ENCODE measurements around the gene SUGCT.

The SUGCT gene

DNA sequence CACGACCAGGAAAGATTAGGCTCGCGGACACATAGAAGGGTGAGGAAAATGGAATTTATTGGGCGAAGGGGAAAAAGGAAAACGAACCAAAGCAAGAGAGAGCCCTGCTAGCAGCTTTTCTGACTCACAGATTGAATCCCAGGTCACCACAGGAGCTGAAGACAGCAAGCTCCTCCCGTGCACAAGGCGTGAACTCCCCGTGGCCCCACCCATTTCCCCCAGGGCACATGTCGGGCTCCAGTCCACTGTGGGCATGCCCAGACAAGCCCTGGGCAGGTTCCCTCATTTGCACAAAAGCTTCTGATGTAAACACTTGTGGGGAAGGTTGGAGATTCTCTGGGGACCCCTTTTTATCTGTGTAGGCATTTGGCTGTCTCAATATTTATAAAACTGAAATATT, 582.4 kb downstream of the SUGCT start:
- H3K9me3 ChIP-seq (ENCODE audit: control insufficient read depth in 2 of 2, low read length in 2 of 2) = no peaks in the 10 kb centered on the region
- H3K27me3 ChIP-seq (ENCODE audit: control insufficient read depth in 1 of 2, insufficient read depth in 2 of 2, low read length in 2 of 2) = no peaks in the 10 kb centered on the region
- no peak overlapping the region for H3K4me3 ChIP-seq (ENCODE audit: low read length in 2 of 2)
- no peaks in the 10 kb centered on the region for H3K4me1 ChIP-seq (ENCODE audit: control insufficient read depth, insufficient read depth, low read length)
- no peak overlapping the region for H3K27ac ChIP-seq (ENCODE audit: low read length)
- H3K9ac ChIP-seq (ENCODE audit: low read length in 2 of 2) = no peak overlapping the region
- H3K36me3 ChIP-seq (ENCODE audit: control insufficient read depth in 2 of 2, insufficient read depth in 2 of 2, low read length in 2 of 2) = no peaks in the 10 kb centered on the region

GRCh38 chr7:40720416-40720815, 585.6 kb downstream of the SUGCT start:
- Histone ChIP-seq H3K4me1 (ENCODE audit: control insufficient read depth, insufficient read depth, low read length) (no peaks in the 10 kb centered on the region), H3K27me3 (ENCODE audit: control insufficient read depth in 1 of 2, insufficient read depth in 2 of 2, low read length in 2 of 2) (no peaks in the 10 kb centered on the region), H3K9me3 (ENCODE audit: control insufficient read depth in 2 of 2, low read length in 2 of 2) (no peaks in the 10 kb centered on the region), H3K36me3 (ENCODE audit: control insufficient read depth in 2 of 2, insufficient read depth in 2 of 2, low read length in 2 of 2) (no peaks in the 10 kb centered on the region), H3K27ac (ENCODE audit: low read length) (no peak overlapping the region), H3K4me3 (ENCODE audit: low read length in 2 of 2) (no peak overlapping the region), H3K9ac (ENCODE audit: low read length in 2 of 2) (no peak overlapping the region)

DNA sequence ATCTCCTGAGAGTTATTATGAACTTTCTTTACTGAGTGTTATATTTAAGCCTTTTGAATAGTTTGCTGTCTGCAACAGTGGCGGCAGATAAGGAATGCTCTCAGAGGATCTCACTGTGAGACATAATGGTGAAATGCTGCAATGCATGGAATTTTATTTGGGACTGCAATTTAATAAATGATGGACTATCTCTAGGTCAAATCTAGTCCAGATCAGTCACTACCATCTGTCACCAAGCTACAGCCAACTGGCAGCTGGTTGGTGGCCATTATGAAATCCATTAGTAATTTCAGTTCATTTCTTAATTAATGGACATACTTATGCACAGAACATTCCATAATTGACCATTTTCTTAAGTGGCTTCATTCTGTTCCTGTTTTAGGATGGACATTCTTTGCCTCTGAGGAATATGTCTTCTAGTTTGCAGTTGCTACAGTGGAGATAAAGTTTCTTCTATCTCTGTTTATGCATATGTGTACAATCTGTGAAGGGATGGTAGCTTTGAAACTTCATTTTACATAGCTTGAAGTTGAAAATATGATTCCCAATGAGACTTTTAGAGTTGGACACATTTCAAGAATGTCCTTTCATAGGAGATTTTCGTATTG, 586.6 kb downstream of the SUGCT start:
- Histone ChIP-seq H3K9ac (ENCODE audit: low read length in 2 of 2) (no peak overlapping the region), H3K4me3 (ENCODE audit: low read length in 2 of 2) (no peak overlapping the region), H3K4me1 (ENCODE audit: control insufficient read depth, insufficient read depth, low read length) (no peaks in the 10 kb centered on the region), H3K36me3 (ENCODE audit: control insufficient read depth in 2 of 2, insufficient read depth in 2 of 2, low read length in 2 of 2) (no peaks in the 10 kb centered on the region), H3K9me3 (ENCODE audit: control insufficient read depth in 2 of 2, low read length in 2 of 2) (no peaks in the 10 kb centered on the region), H3K27ac (ENCODE audit: low read length) (no peak overlapping the region), H3K27me3 (ENCODE audit: control insufficient read depth in 1 of 2, insufficient read depth in 2 of 2, low read length in 2 of 2) (no peaks in the 10 kb centered on the region)

- H3K4me3 ChIP-seq (ENCODE audit: low read length in 2 of 2) = no peak overlapping the region
- H3K27me3 ChIP-seq (ENCODE audit: control insufficient read depth in 1 of 2, insufficient read depth in 2 of 2, low read length in 2 of 2) = no peaks in the 10 kb centered on the region
- H3K9me3 ChIP-seq (ENCODE audit: control insufficient read depth in 2 of 2, low read length in 2 of 2) = no peaks in the 10 kb centered on the region
- H3K4me1 ChIP-seq (ENCODE audit: control insufficient read depth, insufficient read depth, low read length) = no peaks in the 10 kb centered on the region
- H3K27ac ChIP-seq (ENCODE audit: low read length) = no peak overlapping the region
- H3K36me3 ChIP-seq (ENCODE audit: control insufficient read depth in 2 of 2, insufficient read depth in 2 of 2, low read length in 2 of 2) = no peaks in the 10 kb centered on the region
- no peak overlapping the region for H3K9ac ChIP-seq (ENCODE audit: low read length in 2 of 2)
Measured at GRCh38 chr7:40722242-40722641, 587.4 kb downstream of the SUGCT start.

- Histone ChIP-seq H3K9me3 (ENCODE audit: control insufficient read depth in 2 of 2, low read length in 2 of 2) (no peaks in the 10 kb centered on the region), H3K9ac (ENCODE audit: low read length in 2 of 2) (no peak overlapping the region), H3K4me3 (ENCODE audit: low read length in 2 of 2) (no peak overlapping the region), H3K27me3 (ENCODE audit: control insufficient read depth in 1 of 2, insufficient read depth in 2 of 2, low read length in 2 of 2) (no peaks in the 10 kb centered on the region), H3K4me1 (ENCODE audit: control insufficient read depth, insufficient read depth, low read length) (no peaks in the 10 kb centered on the region), H3K27ac (ENCODE audit: low read length) (no peak overlapping the region), H3K36me3 (ENCODE audit: control insufficient read depth in 2 of 2, insufficient read depth in 2 of 2, low read length in 2 of 2) (no peaks in the 10 kb centered on the region)
Measured at GRCh38 chr7:40723829-40724228, 589.0 kb downstream of the SUGCT start.

GRCh38 chr7:40726559-40726958, 591.8 kb downstream of the SUGCT start:
- Histone ChIP-seq H3K4me1 (ENCODE audit: control insufficient read depth, insufficient read depth, low read length) (no peaks in the 10 kb centered on the region), H3K9me3 (ENCODE audit: control insufficient read depth in 2 of 2, low read length in 2 of 2) (no peaks in the 10 kb centered on the region), H3K36me3 (ENCODE audit: control insufficient read depth in 2 of 2, insufficient read depth in 2 of 2, low read length in 2 of 2) (no peaks in the 10 kb centered on the region), H3K4me3 (ENCODE audit: low read length in 2 of 2) (no peak overlapping the region), H3K27me3 (ENCODE audit: control insufficient read depth in 1 of 2, insufficient read depth in 2 of 2, low read length in 2 of 2) (no peaks in the 10 kb centered on the region), H3K9ac (ENCODE audit: low read length in 2 of 2) (no peak overlapping the region), H3K27ac (ENCODE audit: low read length) (no peak overlapping the region)

GRCh38 chr7:40733114-40733513, 598.3 kb downstream of the SUGCT start:
- Histone ChIP-seq H3K27ac (ENCODE audit: low read length) (no peak overlapping the region), H3K9me3 (ENCODE audit: control insufficient read depth in 2 of 2, low read length in 2 of 2) (no peaks in the 10 kb centered on the region), H3K4me1 (ENCODE audit: control insufficient read depth, insufficient read depth, low read length) (no peaks in the 10 kb centered on the region), H3K9ac (ENCODE audit: low read length in 2 of 2) (no peak overlapping the region), H3K36me3 (ENCODE audit: control insufficient read depth in 2 of 2, insufficient read depth in 2 of 2, low read length in 2 of 2) (no peaks in the 10 kb centered on the region), H3K4me3 (ENCODE audit: low read length in 2 of 2) (no peak overlapping the region), H3K27me3 (ENCODE audit: control insufficient read depth in 1 of 2, insufficient read depth in 2 of 2, low read length in 2 of 2) (no peaks in the 10 kb centered on the region)

- no peaks in the 10 kb centered on the region for H3K36me3 ChIP-seq (ENCODE audit: control insufficient read depth in 2 of 2, insufficient read depth in 2 of 2, low read length in 2 of 2)
- H3K27ac ChIP-seq (ENCODE audit: low read length) = no peak overlapping the region
- H3K4me1 ChIP-seq (ENCODE audit: control insufficient read depth, insufficient read depth, low read length) = no peaks in the 10 kb centered on the region
- H3K9me3 ChIP-seq (ENCODE audit: control insufficient read depth in 2 of 2, low read length in 2 of 2) = no peaks in the 10 kb centered on the region
- H3K4me3 ChIP-seq (ENCODE audit: low read length in 2 of 2) = no peak overlapping the region
- H3K9ac ChIP-seq (ENCODE audit: low read length in 2 of 2) = no peak overlapping the region
- no peaks in the 10 kb centered on the region for H3K27me3 ChIP-seq (ENCODE audit: control insufficient read depth in 1 of 2, insufficient read depth in 2 of 2, low read length in 2 of 2)
Measured at GRCh38 chr7:40733578-40733977, 598.8 kb downstream of the SUGCT start.

- no peaks in the 10 kb centered on the region for H3K4me1 ChIP-seq (ENCODE audit: control insufficient read depth, insufficient read depth, low read length)
- no peak overlapping the region for H3K9ac ChIP-seq (ENCODE audit: low read length in 2 of 2)
- H3K4me3 ChIP-seq (ENCODE audit: low read length in 2 of 2) = no peak overlapping the region
- H3K27ac ChIP-seq (ENCODE audit: low read length) = no peak overlapping the region
- no peaks in the 10 kb centered on the region for H3K36me3 ChIP-seq (ENCODE audit: control insufficient read depth in 2 of 2, insufficient read depth in 2 of 2, low read length in 2 of 2)
- H3K9me3 ChIP-seq (ENCODE audit: control insufficient read depth in 2 of 2, low read length in 2 of 2) = no peaks in the 10 kb centered on the region
- H3K27me3 ChIP-seq (ENCODE audit: control insufficient read depth in 1 of 2, insufficient read depth in 2 of 2, low read length in 2 of 2) = no peaks in the 10 kb centered on the region
Measured at GRCh38 chr7:40739257-40739656, 604.5 kb downstream of the SUGCT start.

- Histone ChIP-seq H3K4me1 (ENCODE audit: control insufficient read depth, insufficient read depth, low read length) (no peaks in the 10 kb centered on the region), H3K27ac (ENCODE audit: low read length) (no peak overlapping the region), H3K9ac (ENCODE audit: low read length in 2 of 2) (no peak overlapping the region), H3K36me3 (ENCODE audit: control insufficient read depth in 2 of 2, insufficient read depth in 2 of 2, low read length in 2 of 2) (no peaks in the 10 kb centered on the region), H3K27me3 (ENCODE audit: control insufficient read depth in 1 of 2, insufficient read depth in 2 of 2, low read length in 2 of 2) (no peaks in the 10 kb centered on the region), H3K9me3 (ENCODE audit: control insufficient read depth in 2 of 2, low read length in 2 of 2) (no peaks in the 10 kb centered on the region), H3K4me3 (ENCODE audit: low read length in 2 of 2) (no peak overlapping the region)
Measured at GRCh38 chr7:40742270-40742669, 607.5 kb downstream of the SUGCT start.

DNA sequence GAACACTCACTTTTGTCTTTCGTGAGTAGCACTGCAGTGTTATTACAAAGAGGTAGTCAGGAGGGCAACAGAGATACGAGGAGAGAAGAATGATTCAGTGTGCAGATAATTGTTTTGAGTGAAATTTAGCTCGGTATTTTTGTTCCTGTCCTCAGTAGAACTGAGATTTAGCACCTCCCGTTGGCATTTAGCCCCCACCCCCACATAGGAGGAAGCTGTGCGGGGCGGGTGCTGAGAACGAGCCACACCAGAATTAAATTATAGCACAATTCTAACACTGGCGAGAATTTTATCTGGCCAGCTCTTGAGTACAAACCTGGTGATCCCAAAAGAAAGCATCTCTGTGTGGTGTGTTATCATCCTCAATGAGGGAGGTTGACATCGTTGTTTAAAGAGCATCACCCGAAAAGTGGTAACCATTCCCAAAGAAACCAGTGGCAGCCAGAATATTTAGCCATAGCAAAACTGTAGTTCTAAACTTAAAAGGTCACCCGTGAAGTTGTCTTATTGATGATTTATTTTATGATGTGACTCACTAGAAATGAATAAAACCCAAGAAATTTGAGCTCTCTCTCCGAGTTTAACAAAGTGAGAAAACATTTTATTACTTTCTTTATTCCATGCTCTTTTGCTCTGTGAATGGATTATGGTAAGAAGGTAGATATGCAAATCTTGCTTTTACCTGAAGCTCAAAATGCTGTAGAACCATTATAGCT, 612.2 kb downstream of the SUGCT start:
- Histone ChIP-seq H3K4me3 (ENCODE audit: low read length in 2 of 2) (no peak overlapping the region), H3K9me3 (ENCODE audit: control insufficient read depth in 2 of 2, low read length in 2 of 2) (no peaks in the 10 kb centered on the region), H3K4me1 (ENCODE audit: control insufficient read depth, insufficient read depth, low read length) (no peaks in the 10 kb centered on the region), H3K27me3 (ENCODE audit: control insufficient read depth in 1 of 2, insufficient read depth in 2 of 2, low read length in 2 of 2) (no peaks in the 10 kb centered on the region), H3K36me3 (ENCODE audit: control insufficient read depth in 2 of 2, insufficient read depth in 2 of 2, low read length in 2 of 2) (no peaks in the 10 kb centered on the region), H3K9ac (ENCODE audit: low read length in 2 of 2) (no peak overlapping the region), H3K27ac (ENCODE audit: low read length) (no peak overlapping the region)
